Astrocyte (in vitro differentiated cells and primary cell): ENCODE results near the gene NSMCE1. TPM values are rescaled to one million over a fixed set of nuclear protein-coding genes. Genes with fewer than 3 reads are reported as not detected.

Experiments used
- DNase-seq: peaks from one replicate; pipeline ENCODE4 v3.0.0-alpha.2; 2010; ENCODE audit warnings: low read depth
- FAIRE-seq: peaks from 2 replicates; lab custom pipeline; 2011; peaks lifted over from hg19 to GRCh38; lab: Jason Lieb, UNC
- H2AFZ ChIP-seq: 2 replicates; pipeline ENCODE4 v1.6.0; 2012; ENCODE audit warnings: low read depth, low read length, inconsistent platforms
- H3K27ac ChIP-seq: 2 replicates; pipeline ENCODE4 v1.5.1; 2011; ENCODE audit warnings: low read depth, low read length, inconsistent platforms
- H3K27me3 ChIP-seq: 2 replicates; pipeline ENCODE4 v1.6.0; 2011; ENCODE audit warnings: low read length, inconsistent platforms; ENCODE audit not compliant: insufficient read depth
- H3K36me3 ChIP-seq: 2 replicates; pipeline ENCODE4 v1.5.1; 2011; ENCODE audit warnings: low read length, inconsistent platforms; ENCODE audit not compliant: insufficient read depth
- H3K4me1 ChIP-seq: 2 replicates; pipeline ENCODE4 v1.5.1; 2011; ENCODE audit warnings: low read length, inconsistent platforms; ENCODE audit not compliant: insufficient read depth
- H3K4me2 ChIP-seq: 2 replicates; pipeline ENCODE4 v1.6.0; 2012; ENCODE audit warnings: low read length, inconsistent platforms
- H3K4me3 ChIP-seq: 2 replicates; pipeline ENCODE4 v1.5.1; 2011; ENCODE audit warnings: low read depth, mild to moderate bottlenecking, low read length, inconsistent platforms; ENCODE audit not compliant: insufficient read depth
- H3K79me2 ChIP-seq: 2 replicates; pipeline ENCODE4 v1.6.0; 2012; ENCODE audit warnings: mild to moderate bottlenecking, low read length, inconsistent platforms; ENCODE audit not compliant: insufficient read depth
- H3K9ac ChIP-seq: 2 replicates; pipeline ENCODE4 v1.6.0; 2012; ENCODE audit warnings: mild to moderate bottlenecking, low read length, inconsistent platforms
- H3K9me3 ChIP-seq: 2 replicates; pipeline ENCODE4 v1.5.1; 2012; ENCODE audit warnings: low read depth, mild to moderate bottlenecking, low read length, inconsistent platforms; ENCODE audit not compliant: insufficient read depth
- H4K20me1 ChIP-seq: 2 replicates; pipeline ENCODE4 v1.6.0; 2012; ENCODE audit warnings: low read length, inconsistent platforms; ENCODE audit not compliant: insufficient read depth
- H3K27ac Mint-ChIP-seq: one replicate; pipeline ENCODE4 v1.8.0; 2021; ENCODE audit warnings: mild to moderate bottlenecking, mixed read lengths; ENCODE audit not compliant: unreplicated experiment
- H3K27me3 Mint-ChIP-seq: one replicate; pipeline ENCODE4 v1.8.0; 2021; ENCODE audit warnings: low read depth, mixed read lengths; ENCODE audit not compliant: unreplicated experiment
- H3K36me3 Mint-ChIP-seq: one replicate; pipeline ENCODE4 v1.8.0; 2021; ENCODE audit warnings: low read depth, mixed read lengths; ENCODE audit not compliant: unreplicated experiment
- H3K4me1 Mint-ChIP-seq: one replicate; pipeline ENCODE4 v1.8.0; 2021; ENCODE audit warnings: low read depth, mixed read lengths; ENCODE audit not compliant: unreplicated experiment
- H3K4me3 Mint-ChIP-seq: one replicate; pipeline ENCODE4 v1.8.0; 2021; ENCODE audit warnings: mild to moderate bottlenecking, moderate library complexity, mixed read lengths; ENCODE audit not compliant: unreplicated experiment
- H3K9me3 Mint-ChIP-seq: one replicate; pipeline ENCODE4 v1.8.0; 2021; ENCODE audit warnings: mild to moderate bottlenecking, mixed read lengths; ENCODE audit not compliant: unreplicated experiment
- EZH2 ChIP-seq: IDR thresholded peaks from 2 replicates; pipeline ENCODE4 v1.6.1; 2012; ENCODE audit warnings: mild to moderate bottlenecking, low read length, inconsistent platforms; ENCODE audit not compliant: insufficient read depth
- total RNA-seq: library from RNA; stranded (reverse); gene quantifications from 2 replicates; pipeline ENCODE4 v1.2.1, GENCODE V29; 2021
- TF ChIP-seq, protein P1 (sequence below): IDR thresholded peaks from 2 replicates; pipeline ENCODE4 v1.5.1; 2011; ENCODE audit warnings: low read depth, mild to moderate bottlenecking, inconsistent platforms, low read length, moderate library complexity; ENCODE audit not compliant: insufficient read depth

NSMCE1 gene
- total RNA-seq, 1 donor from 2014 or later, result 12.1 TPM

DNA sequence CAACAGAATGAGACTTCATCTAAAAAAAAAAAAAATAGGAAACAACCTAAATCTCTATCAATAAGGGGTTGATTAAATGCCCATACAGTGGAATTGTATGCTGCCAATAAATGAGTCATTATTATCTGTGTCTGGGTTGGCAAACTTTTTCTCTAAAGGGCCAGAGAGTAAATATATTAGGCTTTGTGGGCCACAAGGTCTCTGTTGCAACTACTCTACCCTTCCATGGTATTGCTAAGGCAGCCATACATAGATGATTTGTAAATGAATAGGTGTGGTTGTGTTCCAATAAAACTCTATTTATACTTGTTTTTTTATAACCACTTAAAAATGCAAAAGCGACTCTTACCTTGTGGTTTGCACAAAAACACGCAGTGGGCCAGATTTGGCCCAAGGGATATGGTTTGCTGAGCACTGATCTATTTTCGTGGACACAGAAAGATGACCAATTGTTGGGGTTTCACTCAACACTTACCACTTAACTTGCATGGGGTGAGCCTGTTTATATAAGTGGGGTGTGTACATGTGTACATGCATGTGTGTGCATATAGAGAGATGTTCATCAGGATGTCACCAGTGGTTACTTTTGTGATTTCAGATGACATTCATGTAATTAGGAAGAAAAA lies 32.8 kb upstream of the NSMCE1 start:
- Histone ChIP-seq H2AFZ (no peak overlapping the region), H3K79me2 (no peaks in the 10 kb centered on the region), H4K20me1 (no peaks in the 10 kb centered on the region), H3K9me3 (no peaks in the 10 kb centered on the region), H3K4me3 (no peak overlapping the region), H3K4me1 (no peaks in the 10 kb centered on the region), H3K4me2 (no peak overlapping the region), H3K27me3 (no peaks in the 10 kb centered on the region), H3K9ac (no peak overlapping the region), H3K27ac (no peak overlapping the region), H3K36me3 (no peaks in the 10 kb centered on the region)
- TF ChIP-seq EZH2, result no peak
- TF ChIP-seq, protein P1, sequence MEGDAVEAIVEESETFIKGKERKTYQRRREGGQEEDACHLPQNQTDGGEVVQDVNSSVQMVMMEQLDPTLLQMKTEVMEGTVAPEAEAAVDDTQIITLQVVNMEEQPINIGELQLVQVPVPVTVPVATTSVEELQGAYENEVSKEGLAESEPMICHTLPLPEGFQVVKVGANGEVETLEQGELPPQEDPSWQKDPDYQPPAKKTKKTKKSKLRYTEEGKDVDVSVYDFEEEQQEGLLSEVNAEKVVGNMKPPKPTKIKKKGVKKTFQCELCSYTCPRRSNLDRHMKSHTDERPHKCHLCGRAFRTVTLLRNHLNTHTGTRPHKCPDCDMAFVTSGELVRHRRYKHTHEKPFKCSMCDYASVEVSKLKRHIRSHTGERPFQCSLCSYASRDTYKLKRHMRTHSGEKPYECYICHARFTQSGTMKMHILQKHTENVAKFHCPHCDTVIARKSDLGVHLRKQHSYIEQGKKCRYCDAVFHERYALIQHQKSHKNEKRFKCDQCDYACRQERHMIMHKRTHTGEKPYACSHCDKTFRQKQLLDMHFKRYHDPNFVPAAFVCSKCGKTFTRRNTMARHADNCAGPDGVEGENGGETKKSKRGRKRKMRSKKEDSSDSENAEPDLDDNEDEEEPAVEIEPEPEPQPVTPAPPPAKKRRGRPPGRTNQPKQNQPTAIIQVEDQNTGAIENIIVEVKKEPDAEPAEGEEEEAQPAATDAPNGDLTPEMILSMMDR, result no peak
- no peak for DNase-seq
- Mint-ChIP-seq H3K4me1 (no peaks in the 10 kb centered on the region), H3K27me3 (peaks cover 16% of the 10 kb centered on the region), H3K27ac (no peak overlapping the region), H3K4me3 (no peak overlapping the region), H3K36me3 (peaks cover 2% of the 10 kb centered on the region), H3K9me3 (no peaks in the 10 kb centered on the region)
- no peak for FAIRE-seq

DNA sequence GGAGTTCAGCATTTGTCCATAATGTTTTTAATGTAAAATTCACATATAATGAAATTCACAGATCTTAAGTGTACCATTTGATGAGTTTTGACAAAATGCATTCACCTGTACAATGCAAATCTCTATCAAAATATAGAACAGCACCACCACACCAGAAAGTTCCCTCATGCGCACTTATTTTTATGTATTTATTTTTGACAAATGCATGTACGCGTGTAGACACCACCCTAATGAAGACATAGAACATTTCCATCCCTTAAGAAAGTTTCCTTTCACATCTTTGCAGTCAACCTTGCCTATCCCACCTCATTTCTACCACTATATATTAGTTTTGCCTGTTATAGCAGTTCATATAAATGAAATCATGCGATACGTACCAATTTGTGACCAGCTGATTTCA lies 29.6 kb upstream of the NSMCE1 start:
- no peak for DNase-seq
- Mint-ChIP-seq H3K9me3 (no peaks in the 10 kb centered on the region), H3K27ac (no peak overlapping the region), H3K4me3 (no peak overlapping the region), H3K4me1 (no peaks in the 10 kb centered on the region), H3K27me3 (peaks cover 8% of the 10 kb centered on the region), H3K36me3 (no peaks in the 10 kb centered on the region)
- no peaks in the 10 kb centered on the region for H3K9me3 ChIP-seq
- H2AFZ ChIP-seq, result no peak overlapping the region
- H3K4me1 ChIP-seq, result no peaks in the 10 kb centered on the region
- no peak overlapping the region for H3K4me3 ChIP-seq
- H3K36me3 ChIP-seq, result no peaks in the 10 kb centered on the region
- H3K4me2 ChIP-seq, result no peak overlapping the region
- TF ChIP-seq, protein P1, result no peak
- no peak for TF ChIP-seq EZH2
- FAIRE-seq, result no peak
- no peaks in the 10 kb centered on the region for H3K79me2 ChIP-seq
- no peak overlapping the region for H3K27ac ChIP-seq
- H3K9ac ChIP-seq, result no peak overlapping the region
- no peaks in the 10 kb centered on the region for H4K20me1 ChIP-seq
- H3K27me3 ChIP-seq, result no peaks in the 10 kb centered on the region

DNA sequence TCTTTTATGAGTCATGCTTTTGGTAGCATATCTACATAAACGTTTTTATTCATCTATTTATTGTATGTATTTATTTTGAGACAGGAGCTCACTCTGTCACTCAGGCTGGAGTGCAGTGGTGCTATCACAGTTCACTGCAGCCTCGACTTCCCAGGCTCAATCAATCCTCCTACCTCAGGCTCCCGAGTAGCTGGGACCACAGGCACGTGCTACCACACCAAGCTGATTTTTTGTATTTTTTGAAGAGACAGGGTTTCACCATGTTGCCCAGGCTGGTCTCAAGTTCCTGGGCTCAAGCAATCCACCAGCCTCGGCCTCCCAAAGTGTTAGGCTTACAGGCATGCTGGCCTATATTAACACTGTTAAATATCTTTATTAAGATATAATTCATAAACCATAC lies 24.8 kb upstream of the NSMCE1 start:
- no peaks in the 10 kb centered on the region for H4K20me1 ChIP-seq
- DNase-seq (no peak), FAIRE-seq (no peak)
- H3K79me2 ChIP-seq, result no peaks in the 10 kb centered on the region
- H3K27ac ChIP-seq, result no peak overlapping the region
- no peak overlapping the region for H3K4me2 ChIP-seq
- no peaks in the 10 kb centered on the region for H3K27me3 ChIP-seq
- Mint-ChIP-seq H3K4me3 (no peak overlapping the region), H3K9me3 (peaks cover 2% of the 10 kb centered on the region), H3K36me3 (no peaks in the 10 kb centered on the region), H3K27me3 (peaks cover 2% of the 10 kb centered on the region), H3K27ac (peak overlapping the region; percentile 26), H3K4me1 (peaks cover 14% of the 10 kb centered on the region)
- H3K9ac ChIP-seq, result no peak overlapping the region
- TF ChIP-seq, protein P1, result no peak
- no peak for TF ChIP-seq EZH2
- H3K36me3 ChIP-seq, result no peaks in the 10 kb centered on the region
- no peaks in the 10 kb centered on the region for H3K9me3 ChIP-seq
- H2AFZ ChIP-seq, result no peak overlapping the region
- H3K4me3 ChIP-seq, result no peak overlapping the region
- no peaks in the 10 kb centered on the region for H3K4me1 ChIP-seq
